Gastroesophageal sphincter (tissue), 3 donors: ENCODE results near the gene THSD4.

Source experiments
- POLR2A ChIP-seq, 2 donors: fragments of 450-650 bp; IDR thresholded peaks; one replicate each; pipeline ENCODE4 v1.6.1; 2017; ENCODE audit warnings: antibody characterized with exemption in 2 of 2, mild to moderate bottlenecking in 2 of 2, moderate library complexity in 1 of 2
- TF ChIP-seq, protein P1 (sequence below), 4 experiments: fragments of 200-600 bp in 2 of 4; fragments of 450-650 bp in 2 of 4; sonication (generic) in 1 of 4; IDR thresholded peaks; one replicate each; pipeline ENCODE4 v1.5.1; 2017 to 2019; ENCODE audit warnings: antibody characterized with exemption in 4 of 4, mild to moderate bottlenecking in 2 of 4, moderate library complexity in 2 of 4

DNA sequence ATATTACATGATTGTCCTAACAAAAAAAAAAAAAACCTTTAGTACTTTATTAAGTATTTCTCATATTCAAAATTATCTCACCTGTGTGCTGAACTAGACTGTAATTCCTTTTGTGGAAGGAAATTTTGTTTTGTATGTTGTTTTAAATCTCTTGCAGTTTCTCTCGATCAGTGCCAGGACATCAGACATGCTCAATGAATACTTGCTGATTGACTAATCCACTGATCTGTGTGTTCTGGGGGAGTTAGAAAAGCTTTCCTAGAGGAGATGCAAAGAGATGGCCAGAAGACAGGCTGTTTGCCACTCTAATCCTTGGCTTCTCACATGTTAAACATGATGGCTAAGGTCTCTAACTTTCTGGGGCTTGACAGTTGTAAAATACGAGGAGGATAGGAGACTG is 461.8 kb downstream of the THSD4 start:
- TF ChIP-seq POLR2A (IDR thresholded peaks at IDR 0.05): no peak
- TF ChIP-seq, protein P1, sequence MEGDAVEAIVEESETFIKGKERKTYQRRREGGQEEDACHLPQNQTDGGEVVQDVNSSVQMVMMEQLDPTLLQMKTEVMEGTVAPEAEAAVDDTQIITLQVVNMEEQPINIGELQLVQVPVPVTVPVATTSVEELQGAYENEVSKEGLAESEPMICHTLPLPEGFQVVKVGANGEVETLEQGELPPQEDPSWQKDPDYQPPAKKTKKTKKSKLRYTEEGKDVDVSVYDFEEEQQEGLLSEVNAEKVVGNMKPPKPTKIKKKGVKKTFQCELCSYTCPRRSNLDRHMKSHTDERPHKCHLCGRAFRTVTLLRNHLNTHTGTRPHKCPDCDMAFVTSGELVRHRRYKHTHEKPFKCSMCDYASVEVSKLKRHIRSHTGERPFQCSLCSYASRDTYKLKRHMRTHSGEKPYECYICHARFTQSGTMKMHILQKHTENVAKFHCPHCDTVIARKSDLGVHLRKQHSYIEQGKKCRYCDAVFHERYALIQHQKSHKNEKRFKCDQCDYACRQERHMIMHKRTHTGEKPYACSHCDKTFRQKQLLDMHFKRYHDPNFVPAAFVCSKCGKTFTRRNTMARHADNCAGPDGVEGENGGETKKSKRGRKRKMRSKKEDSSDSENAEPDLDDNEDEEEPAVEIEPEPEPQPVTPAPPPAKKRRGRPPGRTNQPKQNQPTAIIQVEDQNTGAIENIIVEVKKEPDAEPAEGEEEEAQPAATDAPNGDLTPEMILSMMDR (IDR thresholded peaks at IDR 0.05): no peak
